Endodermal cell (in vitro differentiated cells): ENCODE results near the gene ST8SIA1. TPM values are rescaled to one million over a fixed set of nuclear protein-coding genes. Genes with fewer than 3 reads are reported as not detected.

Experiments
- DNase-seq: peaks from one replicate; pipeline ENCODE4 v3.0.0-alpha.2; 2017
- H3K27ac ChIP-seq: 2 replicates; pipeline ENCODE4 v1.5.1; 2013; ENCODE audit warnings: mild to moderate bottlenecking, low read depth, low read length, moderate library complexity
- H3K27me3 ChIP-seq: 2 replicates; pipeline ENCODE4 v1.6.1; 2013; ENCODE audit warnings: mild to moderate bottlenecking, low read length, moderate library complexity; ENCODE audit not compliant: insufficient read depth, control insufficient read depth, poor library complexity, severe bottlenecking
- H3K36me3 ChIP-seq: 2 replicates; pipeline ENCODE4 v1.7.0; 2013; ENCODE audit warnings: mild to moderate bottlenecking, low read length, moderate library complexity; ENCODE audit not compliant: control insufficient read depth, insufficient read depth
- H3K4me1 ChIP-seq: one replicate; pipeline ENCODE4 v1.7.0; 2013; ENCODE audit warnings: low read length; ENCODE audit not compliant: control insufficient read depth, insufficient read depth
- H3K4me3 ChIP-seq: 2 replicates; pipeline ENCODE4 v1.5.1; 2013; ENCODE audit warnings: mild to moderate bottlenecking, low read length, moderate library complexity
- H3K9ac ChIP-seq: 2 replicates; pipeline ENCODE4 v1.6.1; 2013; ENCODE audit warnings: mild to moderate bottlenecking, low read length, moderate library complexity; ENCODE audit not compliant: poor library complexity, severe bottlenecking; ENCODE audit errors: extremely low read depth
- H3K9me3 ChIP-seq: 2 replicates; pipeline ENCODE4 v1.6.1; 2013; ENCODE audit warnings: mild to moderate bottlenecking, low read length, moderate library complexity; ENCODE audit not compliant: control insufficient read depth
- H3K27ac Mint-ChIP-seq: 2 replicates; pipeline ENCODE4 v1.8.0; 2020; ENCODE audit warnings: mixed read lengths
- H3K27me3 Mint-ChIP-seq: 2 replicates; pipeline ENCODE4 v1.8.0; 2021; ENCODE audit warnings: mild to moderate bottlenecking, mixed read lengths; ENCODE audit not compliant: insufficient read depth
- H3K36me3 Mint-ChIP-seq: 2 replicates; pipeline ENCODE4 v1.8.0; 2020; ENCODE audit warnings: low read depth, mixed read lengths
- H3K4me1 Mint-ChIP-seq: 2 replicates; pipeline ENCODE4 v1.8.0; 2020; ENCODE audit warnings: mixed read lengths
- H3K4me3 Mint-ChIP-seq: 2 replicates; pipeline ENCODE4 v1.8.0; 2020; ENCODE audit warnings: mild to moderate bottlenecking, moderate library complexity, mixed read lengths
- H3K9me3 Mint-ChIP-seq: 2 replicates; pipeline ENCODE4 v1.8.0; 2020; ENCODE audit warnings: mild to moderate bottlenecking, mixed read lengths
- CTCF ChIP-seq: fragments of 200-600 bp; sonication (generic); conservative IDR thresholded peaks from 2 replicates; pipeline ENCODE4 v1.5.0; 2021; ENCODE audit warnings: antibody characterized with exemption, mild to moderate bottlenecking
- WGBS, 2 experiments: methylation state at CpG; one replicate each; pipeline versions ENCODE4 v1.1.5 to v1.1.7; 2013; ENCODE audit warnings: missing lambda C conversion rate in 2 of 2, mixed read lengths in 1 of 2; ENCODE audit not compliant: insufficient coverage in 1 of 2, insufficient read length in 1 of 2; 5-methylcytosine and 5-hydroxymethylcytosine counted together
- total RNA-seq, 2 donors: library from RNA; stranded (reverse); fragmentation: NEBNext Ultra II Directional in 1 of 2; extraction: Animal tissue kit (Norgen Biotek cat#: 25700) in 1 of 2; gene quantifications; 2 replicates in 1 of 2; 3 replicates in 1 of 2; pipeline ENCODE4 v1.2.1, GENCODE V29; 2021

ST8SIA1 gene
- total RNA-seq, 2 donors from 2014 or later = 11.2 to 13.3 TPM

- no peaks in the 10 kb centered on the region for H3K36me3 ChIP-seq
- peak overlapping the region; percentile 13 for H3K27ac ChIP-seq
- H3K9ac ChIP-seq = no peak overlapping the region
- H3K27ac Mint-ChIP-seq = no peak overlapping the region
- no peaks in the 10 kb centered on the region for H3K27me3 Mint-ChIP-seq
- no peaks in the 10 kb centered on the region for H3K4me1 Mint-ChIP-seq
- DNase-seq = no peak
- no peak for TF ChIP-seq CTCF
- H3K36me3 Mint-ChIP-seq = no peaks in the 10 kb centered on the region
- H3K9me3 ChIP-seq = peaks cover 16% of the 10 kb centered on the region
- peaks cover 18% of the 10 kb centered on the region for H3K9me3 Mint-ChIP-seq
- H3K4me1 ChIP-seq = no peaks in the 10 kb centered on the region
- H3K4me3 ChIP-seq = no peak overlapping the region
- H3K4me3 Mint-ChIP-seq = no peak overlapping the region
- H3K27me3 ChIP-seq = no peaks in the 10 kb centered on the region
Observed at GRCh38 chr12:22209422-22209821, 125.1 kb downstream of the ST8SIA1 start.

- H3K9me3 Mint-ChIP-seq = peaks cover 11% of the 10 kb centered on the region
Observed at GRCh38 chr12:22206111-22206728, 128.3 kb downstream of the ST8SIA1 start.

GRCh38 chr12:22204391-22204790 is 130.1 kb downstream of the ST8SIA1 start:
- H3K27me3 ChIP-seq = no peaks in the 10 kb centered on the region
- H3K27ac Mint-ChIP-seq = no peak overlapping the region
- H3K9me3 Mint-ChIP-seq = peaks cover 11% of the 10 kb centered on the region
- H3K9me3 ChIP-seq = no peaks in the 10 kb centered on the region
- TF ChIP-seq CTCF = no peak
- no peak for DNase-seq
- no peak overlapping the region for H3K27ac ChIP-seq
- H3K27me3 Mint-ChIP-seq = no peaks in the 10 kb centered on the region
- no peaks in the 10 kb centered on the region for H3K4me1 ChIP-seq
- peaks cover 6% of the 10 kb centered on the region for H3K36me3 ChIP-seq
- 90% methylated on average over 1 of the region's 1 CpG; no CpG with 5 or more reads in 1 of the 2 experiments for WGBS, 2 experiments
- no peak overlapping the region for H3K9ac ChIP-seq
- no peak overlapping the region for H3K4me3 Mint-ChIP-seq
- H3K4me3 ChIP-seq = no peak overlapping the region
- no peaks in the 10 kb centered on the region for H3K4me1 Mint-ChIP-seq
- H3K36me3 Mint-ChIP-seq = no peaks in the 10 kb centered on the region

More at GRCh38 chr12:22206111-22206728, 128.3 kb downstream of the ST8SIA1 start:
- no peak overlapping the region for H3K9ac ChIP-seq
- DNase-seq = no peak
- Mint-ChIP-seq H3K4me3 (no peak overlapping the region), H3K36me3 (no peaks in the 10 kb centered on the region), H3K4me1 (no peaks in the 10 kb centered on the region), H3K27ac (no peak overlapping the region), H3K27me3 (no peaks in the 10 kb centered on the region)
- H3K27me3 ChIP-seq = no peaks in the 10 kb centered on the region
- no peak overlapping the region for H3K4me3 ChIP-seq
- 95 to 96% methylated on average over 4 to 6 of the region's 6 CpGs for WGBS, 2 experiments
- no peak for TF ChIP-seq CTCF
- no peaks in the 10 kb centered on the region for H3K4me1 ChIP-seq
- H3K36me3 ChIP-seq = peaks cover 5% of the 10 kb centered on the region
- H3K27ac ChIP-seq = no peak overlapping the region
- H3K9me3 ChIP-seq = no peaks in the 10 kb centered on the region
